ENCODE measurements around the gene LEUTX. TPM values are rescaled to one million over a fixed set of nuclear protein-coding genes. Genes with fewer than 3 reads are reported as not detected.
"Not testable (repeated sequence)": the region's sequence is repeated elsewhere in the genome, so short reads cannot be mapped to it uniquely, and the experiment has no call there.

Gene LEUTX
- total RNA-seq, 1 experiment from 2014 or later, result not detected

GRCh38 chr19:39809368-39809767 lies 30.7 kb downstream of the LEUTX start:
- no peak for DNase-seq
- Histone ChIP-seq H3K9me3 (ENCODE audit: low read length) (peaks cover 3% of the 10 kb centered on the region; the same call in 1 of the 2 replicates), H4K20me1 (ENCODE audit: insufficient read depth, low read depth, low read length) (no peaks in the 10 kb centered on the region), H3K9ac (ENCODE audit: low read length) (no peak overlapping the region), H3K4me1 (ENCODE audit: low read length) (no peaks in the 10 kb centered on the region), H3K27me3 (ENCODE audit: low read length) (no peaks in the 10 kb centered on the region), H3K79me2 (ENCODE audit: low read length) (no peaks in the 10 kb centered on the region), H3K4me3 (ENCODE audit: low read length) (no peak overlapping the region), H3K36me3 (ENCODE audit: insufficient read depth, low read length) (no peaks in the 10 kb centered on the region), H2AFZ (ENCODE audit: low read length) (no peak overlapping the region), H3K27ac (ENCODE audit: low read length) (no peak overlapping the region), H3K9me2 (replicated peaks; ENCODE audit: insufficient read depth, low read length) (no peaks in the 10 kb centered on the region), H3K4me2 (ENCODE audit: low read depth, low read length, poor library complexity, severe bottlenecking) (no peak overlapping the region)

GRCh38 chr19:39810424-39810823 lies 31.8 kb downstream of the LEUTX start:
- Histone ChIP-seq H3K27me3 (ENCODE audit: low read length) (no peaks in the 10 kb centered on the region), H3K4me3 (ENCODE audit: low read length) (no peak overlapping the region), H4K20me1 (ENCODE audit: insufficient read depth, low read depth, low read length) (no peaks in the 10 kb centered on the region), H3K9me2 (replicated peaks; ENCODE audit: insufficient read depth, low read length) (no peaks in the 10 kb centered on the region), H3K27ac (ENCODE audit: low read length) (no peak overlapping the region), H3K36me3 (ENCODE audit: insufficient read depth, low read length) (no peaks in the 10 kb centered on the region), H3K9me3 (ENCODE audit: low read length) (peaks cover 3% of the 10 kb centered on the region; the same call in 1 of the 2 replicates), H3K4me2 (ENCODE audit: low read depth, low read length, poor library complexity, severe bottlenecking) (no peak overlapping the region), H3K4me1 (ENCODE audit: low read length) (no peaks in the 10 kb centered on the region), H3K9ac (ENCODE audit: low read length) (no peak overlapping the region), H2AFZ (ENCODE audit: low read length) (no peak overlapping the region), H3K79me2 (ENCODE audit: low read length) (no peaks in the 10 kb centered on the region)
- DNase-seq, result peak; percentile 52

- Histone ChIP-seq H3K4me3 (ENCODE audit: low read length) (no peak overlapping the region), H4K20me1 (ENCODE audit: insufficient read depth, low read depth, low read length) (no peaks in the 10 kb centered on the region), H3K4me2 (ENCODE audit: low read depth, low read length, poor library complexity, severe bottlenecking) (no peak overlapping the region), H3K36me3 (ENCODE audit: insufficient read depth, low read length) (no peaks in the 10 kb centered on the region), H3K9me3 (ENCODE audit: low read length) (peaks cover 3% of the 10 kb centered on the region; the same call in 1 of the 2 replicates), H3K9ac (ENCODE audit: low read length) (no peak overlapping the region), H3K4me1 (ENCODE audit: low read length) (no peaks in the 10 kb centered on the region), H2AFZ (ENCODE audit: low read length) (no peak overlapping the region), H3K79me2 (ENCODE audit: low read length) (no peaks in the 10 kb centered on the region), H3K27ac (ENCODE audit: low read length) (no peak overlapping the region), H3K27me3 (ENCODE audit: low read length) (no peaks in the 10 kb centered on the region), H3K9me2 (replicated peaks; ENCODE audit: insufficient read depth, low read length) (no peaks in the 10 kb centered on the region)
- no peak for DNase-seq
Measured at GRCh38 chr19:39811064-39811463, 32.4 kb downstream of the LEUTX start.

- H3K9me3 ChIP-seq (ENCODE audit: low read length), result peaks cover 3% of the 10 kb centered on the region; the same call in 1 of the 2 replicates
- no peak overlapping the region for H3K9ac ChIP-seq (ENCODE audit: low read length)
- no peaks in the 10 kb centered on the region for H3K36me3 ChIP-seq (ENCODE audit: insufficient read depth, low read length)
- no peak overlapping the region for H2AFZ ChIP-seq (ENCODE audit: low read length)
- no peak overlapping the region for H3K4me2 ChIP-seq (ENCODE audit: low read depth, low read length, poor library complexity, severe bottlenecking)
- no peak overlapping the region for H3K27ac ChIP-seq (ENCODE audit: low read length)
- no peak for DNase-seq
- no peaks in the 10 kb centered on the region for H4K20me1 ChIP-seq (ENCODE audit: insufficient read depth, low read depth, low read length)
- H3K4me3 ChIP-seq (ENCODE audit: low read length), result no peak overlapping the region
- no peaks in the 10 kb centered on the region for H3K79me2 ChIP-seq (ENCODE audit: low read length)
- H3K9me2 ChIP-seq (replicated peaks; ENCODE audit: insufficient read depth, low read length), result no peaks in the 10 kb centered on the region
- no peaks in the 10 kb centered on the region for H3K4me1 ChIP-seq (ENCODE audit: low read length)
- H3K27me3 ChIP-seq (ENCODE audit: low read length), result no peaks in the 10 kb centered on the region
Measured at GRCh38 chr19:39813264-39813993, 34.8 kb downstream of the LEUTX start.

GRCh38 chr19:39814111-39814510 lies 35.5 kb downstream of the LEUTX start:
- not testable (repeated sequence) for DNase-seq; H3K4me3 ChIP-seq (ENCODE audit: low read length); H3K36me3 ChIP-seq (ENCODE audit: insufficient read depth, low read length); H3K27ac ChIP-seq (ENCODE audit: low read length); H3K4me2 ChIP-seq (ENCODE audit: low read depth, low read length, poor library complexity, severe bottlenecking); H3K9me2 ChIP-seq (replicated peaks; ENCODE audit: insufficient read depth, low read length); H4K20me1 ChIP-seq (ENCODE audit: insufficient read depth, low read depth, low read length); H3K4me1 ChIP-seq (ENCODE audit: low read length); H3K9me3 ChIP-seq (ENCODE audit: low read length); H3K9ac ChIP-seq (ENCODE audit: low read length); H2AFZ ChIP-seq (ENCODE audit: low read length); H3K79me2 ChIP-seq (ENCODE audit: low read length); H3K27me3 ChIP-seq (ENCODE audit: low read length)

GRCh38 chr19:39814595-39814994 lies 35.9 kb downstream of the LEUTX start:
- H3K27ac ChIP-seq (ENCODE audit: low read length), result no peak overlapping the region

GRCh38 chr19:39816287-39817048 lies 37.8 kb downstream of the LEUTX start:
- H3K4me3 ChIP-seq (ENCODE audit: low read length), result no peak overlapping the region
- no peaks in the 10 kb centered on the region for H3K4me1 ChIP-seq (ENCODE audit: low read length)
- H2AFZ ChIP-seq (ENCODE audit: low read length), result no peak overlapping the region
- no peak for DNase-seq
- H3K27ac ChIP-seq (ENCODE audit: low read length), result no peak overlapping the region
- H4K20me1 ChIP-seq (ENCODE audit: insufficient read depth, low read depth, low read length), result no peaks in the 10 kb centered on the region
- H3K9me3 ChIP-seq (ENCODE audit: low read length), result no peaks in the 10 kb centered on the region
- H3K4me2 ChIP-seq (ENCODE audit: low read depth, low read length, poor library complexity, severe bottlenecking), result no peak overlapping the region
- H3K9me2 ChIP-seq (replicated peaks; ENCODE audit: insufficient read depth, low read length), result no peaks in the 10 kb centered on the region
- H3K36me3 ChIP-seq (ENCODE audit: insufficient read depth, low read length), result 0 out of 2 replicates have a peak, but pooled peaks cover under 1% of the 10 kb centered on the region
- H3K79me2 ChIP-seq (ENCODE audit: low read length), result no peaks in the 10 kb centered on the region
- H3K27me3 ChIP-seq (ENCODE audit: low read length), result no peaks in the 10 kb centered on the region
- no peak overlapping the region for H3K9ac ChIP-seq (ENCODE audit: low read length)

More at GRCh38 chr19:39814595-39814994, 35.9 kb downstream of the LEUTX start:
- no peak for DNase-seq
- Histone ChIP-seq H3K4me1 (ENCODE audit: low read length) (no peaks in the 10 kb centered on the region), H3K4me2 (ENCODE audit: low read depth, low read length, poor library complexity, severe bottlenecking) (no peak overlapping the region), H2AFZ (ENCODE audit: low read length) (no peak overlapping the region), H3K79me2 (ENCODE audit: low read length) (no peaks in the 10 kb centered on the region), H3K9me3 (ENCODE audit: low read length) (no peaks in the 10 kb centered on the region), H3K9me2 (replicated peaks; ENCODE audit: insufficient read depth, low read length) (no peaks in the 10 kb centered on the region), H3K4me3 (ENCODE audit: low read length) (no peak overlapping the region), H3K27me3 (ENCODE audit: low read length) (no peaks in the 10 kb centered on the region), H4K20me1 (ENCODE audit: insufficient read depth, low read depth, low read length) (no peaks in the 10 kb centered on the region), H3K36me3 (ENCODE audit: insufficient read depth, low read length) (no peaks in the 10 kb centered on the region), H3K9ac (ENCODE audit: low read length) (no peak overlapping the region)

- no peak overlapping the region for H3K4me2 ChIP-seq (ENCODE audit: low read depth, low read length, poor library complexity, severe bottlenecking)
- no peaks in the 10 kb centered on the region for H3K9me3 ChIP-seq (ENCODE audit: low read length)
- H3K4me3 ChIP-seq (ENCODE audit: low read length), result no peak overlapping the region
- H3K36me3 ChIP-seq (ENCODE audit: insufficient read depth, low read length), result peaks cover 8% of the 10 kb centered on the region
- no peak overlapping the region for H3K27ac ChIP-seq (ENCODE audit: low read length)
- no peaks in the 10 kb centered on the region for H3K27me3 ChIP-seq (ENCODE audit: low read length)
- DNase-seq, result no peak
- H2AFZ ChIP-seq (ENCODE audit: low read length), result no peak overlapping the region
- H3K79me2 ChIP-seq (ENCODE audit: low read length), result no peaks in the 10 kb centered on the region
- peaks cover 10% of the 10 kb centered on the region for H3K4me1 ChIP-seq (ENCODE audit: low read length)
- H3K9me2 ChIP-seq (replicated peaks; ENCODE audit: insufficient read depth, low read length), result no peaks in the 10 kb centered on the region
- no peak overlapping the region for H3K9ac ChIP-seq (ENCODE audit: low read length)
- no peaks in the 10 kb centered on the region for H4K20me1 ChIP-seq (ENCODE audit: insufficient read depth, low read depth, low read length)
Measured at GRCh38 chr19:39817888-39818561, 39.4 kb downstream of the LEUTX start.

All from Karpas-422 (cell line).